NCI-H2196 (cell line): ENCODE measurements around the gene PRDX3.
A peak's percentile ranks its signal among the peaks of the same experiment; 100 is the strongest.

Experiments
- DNase-seq: peaks from one replicate; lab custom pipeline; 2025; ENCODE audit not compliant: unreplicated experiment; lab: John Stamatoyannopoulos, UW

The PRDX3 gene

GRCh38 chr10:119131512-119132240 lies 46.9 kb downstream of the PRDX3 start:
- peak; percentile 3 for DNase-seq

GRCh38 chr10:119129721-119130120 lies 48.9 kb downstream of the PRDX3 start:
- no peak for DNase-seq

GRCh38 chr10:119125942-119126341 lies 52.7 kb downstream of the PRDX3 start:
- DNase-seq = no peak

- DNase-seq = no peak
Observed at GRCh38 chr10:119120875-119121274, 57.7 kb downstream of the PRDX3 start.

- no peak for DNase-seq
Observed at GRCh38 chr10:119120413-119120867, 58.2 kb downstream of the PRDX3 start.

- DNase-seq = no peak
Observed at GRCh38 chr10:119119400-119119799, 59.2 kb downstream of the PRDX3 start.

GRCh38 chr10:119118231-119118630 lies 60.4 kb downstream of the PRDX3 start:
- no peak for DNase-seq
